ENCODE data around the gene ARHGAP40.
A peak's percentile ranks its signal among the peaks of the same experiment; 100 is the strongest.

Gene ARHGAP40

GRCh38 chr20:38601216-38602184 lies at the start of gene ARHGAP40:
Gene ARHGAP40 (plus strand): TSS chr20:38601809.
- DNase-seq, result peak in 1 of 2 donors; percentile 48

DNA sequence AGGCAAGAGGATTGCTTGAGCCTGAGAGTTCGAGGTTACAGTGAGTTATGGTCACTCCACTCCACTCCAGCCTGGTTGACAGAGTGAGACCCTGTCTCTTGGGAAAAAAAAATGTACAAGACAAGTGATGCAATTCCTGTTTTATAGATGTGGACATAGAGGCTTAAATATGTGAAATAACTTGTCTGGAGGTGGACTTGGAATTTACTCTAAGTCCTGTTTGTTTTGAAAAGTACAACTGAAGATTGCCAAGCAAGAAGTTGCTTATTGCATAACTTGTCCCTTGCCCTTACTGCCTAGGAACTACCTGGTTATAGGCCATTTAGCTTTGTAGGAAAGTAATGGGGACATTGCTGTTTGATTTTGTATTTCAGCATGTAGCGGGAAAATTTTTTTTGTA lies 46.6 kb upstream of the ARHGAP40 start:
- DNase-seq, result no peak

- DNase-seq, result no peak
Observed at GRCh38 chr20:38555395-38555794, 46.2 kb upstream of the ARHGAP40 start.

- DNase-seq, result no peak
Observed at GRCh38 chr20:38557174-38557573, 44.4 kb upstream of the ARHGAP40 start.

DNA sequence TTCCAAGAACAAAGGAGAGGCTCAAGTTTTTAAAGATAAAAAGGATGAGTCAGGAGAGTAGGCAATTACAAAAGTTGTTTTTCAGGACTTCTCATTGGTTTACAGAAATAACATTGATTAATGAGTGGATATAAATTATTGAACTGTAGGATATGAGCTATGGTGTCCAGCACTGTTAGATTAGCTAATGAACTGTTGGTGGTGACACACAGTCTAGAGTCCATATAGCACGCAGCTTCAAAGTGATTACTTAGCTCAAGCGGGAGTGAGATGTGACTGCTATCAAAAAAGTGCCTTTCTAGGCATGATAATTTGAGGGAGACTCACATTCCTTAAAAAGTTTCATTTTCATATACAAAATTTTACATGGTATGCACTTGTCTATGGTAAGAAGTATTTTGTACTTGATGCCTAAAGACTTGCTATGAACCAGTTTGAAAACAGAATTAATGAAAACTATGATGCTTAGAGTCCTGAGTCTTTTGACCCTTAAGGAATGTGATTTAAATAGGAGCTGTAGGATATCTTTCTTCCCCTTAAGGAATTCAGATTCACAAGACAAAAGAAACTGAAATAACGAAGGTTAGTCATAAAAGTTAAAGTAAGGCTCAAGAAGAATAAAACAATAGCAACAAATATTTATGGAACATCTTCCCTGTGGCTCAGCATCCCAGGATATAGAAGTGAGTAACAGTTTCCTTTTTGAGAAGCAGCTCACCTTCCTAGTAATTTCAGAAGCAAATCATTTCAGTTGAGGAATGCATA lies 42.8 kb upstream of the ARHGAP40 start:
- DNase-seq, result no peak

DNA sequence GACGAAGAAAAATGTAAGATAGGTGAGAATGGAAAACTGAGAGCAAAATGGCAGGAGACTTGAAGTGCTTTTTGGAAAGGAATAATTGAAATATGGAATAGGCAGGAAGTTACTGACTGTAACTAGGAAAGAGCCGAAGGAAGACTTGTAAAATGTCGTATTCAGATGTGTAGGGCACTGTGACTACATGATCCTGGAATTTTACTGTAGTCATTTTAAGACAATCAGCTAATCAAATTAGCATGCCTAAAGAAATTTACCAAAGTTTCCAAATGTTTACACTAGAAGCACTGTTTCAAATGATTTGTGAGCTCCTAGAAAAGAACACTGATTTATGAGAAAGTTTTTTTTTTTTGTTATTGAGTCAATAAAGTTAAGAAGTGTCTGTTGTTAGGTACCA lies 41.8 kb upstream of the ARHGAP40 start:
- DNase-seq, result no peak

DNA sequence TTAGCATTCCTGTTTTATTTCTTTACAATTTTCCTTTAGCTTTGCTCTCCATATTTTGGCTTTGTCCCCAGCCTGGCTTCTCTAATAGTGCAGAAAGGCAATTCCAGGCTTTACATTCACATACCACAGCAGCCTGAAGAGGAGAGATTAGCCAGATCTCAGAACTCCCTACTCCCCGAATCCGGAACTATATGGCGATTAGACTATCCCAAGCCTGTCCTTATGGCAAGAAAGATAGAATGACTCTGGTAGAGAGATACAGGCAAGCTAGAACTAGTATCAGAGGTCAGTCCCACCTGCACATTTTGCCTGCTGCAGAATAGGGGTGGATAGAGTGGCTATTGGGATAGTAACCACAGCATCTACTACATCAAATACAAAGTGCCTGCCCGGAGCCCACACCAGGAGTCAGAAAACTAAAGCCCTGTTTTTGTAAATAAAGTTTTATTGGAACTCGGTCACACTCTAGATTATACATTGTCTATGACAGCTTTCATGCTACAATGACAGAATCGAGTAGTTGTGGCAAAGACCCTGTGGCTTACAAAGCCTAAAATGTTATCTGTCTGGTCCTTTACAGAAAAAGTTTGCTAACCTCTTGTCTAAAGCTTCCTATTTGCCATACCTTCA lies 37.7 kb upstream of the ARHGAP40 start:
- DNase-seq, result no peak

GRCh38 chr20:38564680-38565079 lies 36.9 kb upstream of the ARHGAP40 start:
- DNase-seq, result no peak

DNA sequence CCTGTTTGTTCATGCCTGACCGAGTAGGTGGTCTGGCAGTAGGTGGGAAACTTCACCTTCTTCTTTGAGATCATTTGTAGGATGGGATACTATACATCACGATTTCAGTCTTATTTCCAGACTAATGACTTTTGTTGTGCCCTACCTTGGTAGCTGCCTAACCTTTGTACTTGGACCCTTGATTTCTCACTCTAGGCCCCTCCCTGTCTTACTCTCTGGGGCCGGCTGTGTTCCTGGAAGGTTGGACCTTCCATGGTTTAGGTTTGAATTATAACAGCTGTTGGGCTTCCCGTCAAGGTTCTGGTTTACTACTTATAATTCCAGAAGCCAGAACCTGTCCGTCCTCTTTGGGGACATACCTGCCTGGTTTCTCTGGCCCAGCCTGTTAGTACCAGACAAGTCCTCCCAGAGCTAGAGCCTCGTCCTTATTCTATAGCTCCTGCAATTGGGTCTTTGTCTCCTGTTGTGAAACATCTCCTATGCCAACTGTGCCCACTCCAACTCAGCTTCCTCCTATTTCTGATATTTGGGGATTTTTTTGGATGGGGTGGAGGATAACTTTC lies 35.5 kb upstream of the ARHGAP40 start:
- DNase-seq, result no peak

DNA sequence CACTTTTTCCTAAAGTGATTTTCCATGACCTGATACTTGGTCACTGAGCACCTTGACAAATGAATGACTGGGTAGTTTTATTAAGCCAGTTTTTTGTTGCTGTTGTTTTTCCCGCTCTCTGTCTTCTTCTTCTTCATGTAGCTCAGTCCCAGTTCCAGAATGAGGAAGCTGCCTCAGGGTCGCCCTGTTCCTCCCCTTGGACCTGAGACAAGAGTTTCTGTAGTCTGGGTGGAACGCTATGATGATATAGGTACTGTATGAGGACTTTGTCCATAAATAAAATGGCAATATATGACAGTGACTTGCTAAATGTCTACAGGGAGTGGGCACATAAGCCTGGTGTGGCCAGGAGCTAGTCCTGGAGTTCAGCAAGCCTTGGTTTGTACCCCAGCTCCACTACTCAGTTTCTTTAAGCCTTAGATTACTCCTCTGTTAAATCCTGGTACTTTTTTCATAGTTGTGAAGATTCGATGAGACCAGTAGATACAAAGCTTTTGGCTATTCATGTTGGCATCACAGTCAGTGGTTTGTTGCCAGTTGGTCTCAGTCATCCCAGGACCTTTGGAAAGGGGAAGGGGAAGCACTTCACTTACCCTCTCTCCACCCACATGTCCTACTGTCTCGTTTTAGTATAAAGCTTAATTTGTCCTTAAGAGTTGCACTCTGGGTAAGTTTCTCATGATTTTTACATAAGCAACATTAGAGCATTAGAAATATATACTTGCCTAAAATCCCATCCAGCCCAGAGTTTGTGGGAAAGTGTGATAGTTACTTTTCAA lies 31.7 kb upstream of the ARHGAP40 start:
- no peak for DNase-seq

DNA sequence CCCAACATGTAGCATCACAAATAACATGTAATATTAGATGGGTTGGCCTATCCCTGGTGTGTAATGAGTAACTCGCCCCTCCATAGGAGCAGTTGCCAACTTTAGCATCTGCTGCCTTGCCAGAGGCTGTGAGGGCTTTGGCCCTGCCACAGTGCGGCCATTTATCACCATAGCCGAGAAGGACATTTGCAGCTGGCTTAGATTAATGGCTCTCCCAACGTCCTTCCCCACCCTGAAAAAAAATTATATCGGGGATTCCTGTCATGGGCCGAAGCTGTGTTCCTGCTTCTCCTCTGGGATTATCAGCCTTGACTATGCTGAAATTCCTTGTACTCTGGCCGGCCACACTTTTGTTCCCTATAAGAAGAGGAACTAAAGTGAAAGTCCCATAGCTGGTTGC lies 28.2 kb upstream of the ARHGAP40 start:
- no peak for DNase-seq

DNA sequence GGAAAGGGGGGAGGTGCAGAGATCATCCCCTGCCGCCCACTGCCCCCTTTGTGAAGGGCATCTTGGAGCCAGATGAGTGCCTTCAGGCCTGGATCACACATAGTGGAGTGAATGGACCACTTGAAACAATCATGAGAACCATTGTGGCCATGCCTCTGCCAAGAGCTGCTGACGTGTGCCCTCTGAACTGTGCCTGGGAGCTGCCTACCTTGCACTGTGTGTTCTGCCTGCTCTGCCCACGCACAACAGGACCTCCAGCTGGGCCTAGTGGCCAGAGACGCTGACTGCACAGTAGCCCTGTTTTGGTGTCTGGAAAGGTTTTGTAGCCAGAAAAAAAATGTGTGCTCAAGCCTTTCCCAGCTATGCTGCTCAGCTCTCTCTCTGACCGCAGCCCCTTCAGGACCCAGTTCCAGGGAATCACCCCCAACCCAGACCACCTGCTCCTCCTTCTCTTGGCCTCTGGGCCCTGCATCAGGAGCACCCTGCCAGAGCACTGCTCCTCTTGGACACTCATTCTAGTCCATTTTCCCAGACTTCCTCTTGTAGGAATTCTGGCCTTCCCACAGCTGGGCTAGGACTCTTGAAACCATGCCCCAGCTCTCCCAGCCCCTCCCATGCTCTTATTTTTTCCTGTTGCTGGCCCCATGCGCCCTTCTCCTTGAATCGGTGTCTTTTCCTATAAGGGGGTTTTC lies 22.2 kb upstream of the ARHGAP40 start:
- DNase-seq, result no peak

GRCh38 chr20:38579921-38580320 lies 21.7 kb upstream of the ARHGAP40 start:
- no peak for DNase-seq

DNA sequence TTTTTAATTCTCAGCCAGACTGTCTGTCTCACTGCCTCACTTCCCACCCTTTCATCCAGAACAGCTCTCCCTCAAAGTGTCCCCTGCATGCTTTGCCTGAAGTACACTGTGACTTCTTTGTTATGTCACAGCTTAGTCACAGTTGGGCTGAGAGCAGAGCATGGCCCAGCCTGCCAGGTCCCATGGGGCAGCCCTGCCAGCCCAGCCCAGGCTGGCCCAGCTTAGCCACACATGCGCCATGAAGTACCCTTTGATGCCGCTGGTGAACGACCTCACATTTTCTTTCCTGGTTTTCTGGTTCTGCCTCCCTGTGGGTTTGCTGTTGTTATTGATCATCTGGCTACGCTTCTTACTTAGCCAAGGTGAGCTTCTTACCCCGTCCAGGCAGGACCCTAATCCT lies 20.6 kb upstream of the ARHGAP40 start, which contains the start of gene ADIG:
Gene ADIG, plus strand, starts transcription at position 185 of the 400 bp plus-strand sequence. Its CDS starts 54 bp downstream, at position 239.
- no peak for DNase-seq

- DNase-seq, result no peak
Observed at GRCh38 chr20:38581830-38582358, 19.7 kb upstream of the ARHGAP40 start.

GRCh38 chr20:38583306-38583705 lies 18.3 kb upstream of the ARHGAP40 start:
- DNase-seq, result no peak

DNA sequence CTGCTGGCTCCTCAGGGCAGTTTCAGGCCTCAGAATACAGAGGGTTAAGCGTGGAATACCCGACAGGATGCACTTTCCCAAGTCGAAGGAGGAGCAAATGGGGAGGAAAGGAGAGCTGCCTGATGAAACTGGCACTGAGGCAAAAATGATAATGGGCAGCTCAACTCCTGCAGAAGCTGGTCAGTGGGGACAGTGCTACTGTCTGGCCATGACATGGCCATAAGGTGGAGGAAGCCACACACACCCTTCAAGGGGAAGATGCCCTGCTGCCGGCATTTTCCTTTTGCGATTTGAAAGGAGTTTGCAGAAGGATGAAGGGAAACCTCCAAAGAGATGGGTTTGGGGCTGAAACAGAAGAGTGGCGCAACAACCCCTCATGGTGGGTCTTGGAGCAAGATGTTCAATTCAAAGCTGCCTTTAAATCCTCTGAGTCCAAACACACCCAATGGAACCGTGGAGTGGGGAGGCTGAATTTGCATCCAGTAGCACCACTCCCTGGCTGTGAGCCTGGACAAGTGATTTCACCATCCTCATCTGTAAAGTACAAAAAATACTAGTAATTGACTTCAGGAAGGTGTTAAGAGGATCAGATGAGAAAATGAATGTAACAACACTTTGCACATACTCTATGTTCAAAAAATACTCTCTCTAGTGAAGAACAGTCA lies 17.4 kb upstream of the ARHGAP40 start:
- DNase-seq, result no peak

DNA sequence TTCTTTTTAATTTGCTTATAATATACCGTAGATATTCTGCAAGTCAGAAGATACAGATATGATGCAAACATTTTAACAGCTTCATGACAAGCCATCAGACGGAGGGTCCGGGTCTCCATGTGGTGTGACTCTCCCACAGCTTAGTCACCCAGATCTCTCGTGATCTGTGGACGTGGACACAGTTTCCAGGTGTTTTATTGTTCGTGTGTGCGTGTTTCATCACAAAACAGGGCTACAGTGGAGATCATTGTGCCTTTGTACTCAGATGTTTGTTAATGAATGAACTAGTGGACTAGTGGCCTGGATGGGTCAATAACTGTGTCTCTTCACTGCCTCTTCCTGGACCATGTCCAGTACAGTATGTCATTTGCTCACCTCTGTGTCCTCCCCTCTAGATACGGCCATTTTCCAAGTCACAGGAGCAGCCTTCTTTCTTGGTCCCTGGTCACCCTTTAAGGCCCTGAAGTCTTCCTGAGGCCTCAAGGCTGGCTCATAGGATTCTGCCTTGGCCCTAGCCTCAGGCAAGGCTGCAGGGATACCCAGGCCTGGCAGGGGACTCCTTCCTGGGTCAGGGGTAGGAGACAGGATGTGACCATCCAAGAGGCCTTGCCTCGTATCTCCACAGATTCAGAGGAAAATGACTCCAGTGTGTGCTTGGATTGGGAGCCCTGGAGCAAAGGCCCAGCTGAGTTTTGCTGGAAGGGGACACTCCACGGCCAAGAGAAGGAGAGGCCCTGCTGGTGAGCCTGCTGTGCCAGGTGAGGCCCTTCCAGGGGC lies 16.0 kb upstream of the ARHGAP40 start:
- no peak for DNase-seq

DNA sequence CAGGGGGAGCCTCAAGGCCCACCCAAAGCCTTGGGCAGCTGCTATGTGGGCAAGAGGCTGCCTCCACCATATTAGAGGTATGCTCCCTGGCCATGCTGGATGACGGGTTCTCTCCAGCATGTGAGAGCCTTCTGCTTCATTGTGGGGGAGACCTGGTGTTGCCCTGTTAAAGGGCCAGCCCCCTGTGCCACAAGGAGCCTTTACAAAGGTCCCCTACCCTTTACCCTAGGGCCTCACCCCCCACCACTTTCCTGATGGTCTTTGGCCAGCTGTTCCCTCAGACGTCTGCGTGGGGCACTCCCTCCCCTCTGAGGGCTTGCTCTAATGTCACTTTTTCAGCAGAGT lies 15.5 kb upstream of the ARHGAP40 start:
- no peak for DNase-seq

DNA sequence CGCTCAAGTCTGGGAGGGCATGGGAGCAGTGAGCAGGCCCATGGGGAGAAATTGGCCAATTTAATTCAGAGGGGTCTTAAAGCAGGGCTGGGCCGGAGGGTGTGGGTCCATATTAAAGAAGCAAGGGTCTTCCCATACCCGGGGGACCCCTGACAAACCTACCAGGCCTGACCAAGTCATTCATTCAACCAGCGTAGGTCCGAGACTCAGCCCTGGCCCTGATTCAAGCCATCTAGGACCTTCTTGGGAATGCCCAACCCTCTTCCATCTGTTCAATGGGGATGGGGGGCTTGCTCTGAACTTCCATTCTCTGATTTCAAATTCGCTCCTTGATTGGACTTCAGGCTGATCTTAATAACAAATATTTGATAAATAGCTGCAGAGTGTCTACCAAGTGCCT lies 13.3 kb upstream of the ARHGAP40 start:
- no peak for DNase-seq

Measured in stimulated activated CD4-positive, alpha-beta T cell treated with anti-CD3 and anti-CD28 coated beads, Interleukin-2, amount 100 ng/mL, for 24 hours (primary cell).